Spleen (tissue), 11 donors: ENCODE measurements around the gene MAZ. TPM values are rescaled to one million over a fixed set of nuclear protein-coding genes. Genes with fewer than 3 reads are reported as not detected.

Experiments used
- DNase-seq: peaks from one replicate; pipeline ENCODE4 v3.0.0-alpha.2; 2020
- H3K27ac ChIP-seq, 8 donors: fragments of 200-600 bp; sonication (generic) in 7 of 8; 1 replicate in 4 of 8; 2 replicates in 4 of 8; pipeline versions ENCODE4 v1.5.0 to v1.8.0; 2016 to 2021; ENCODE audit warnings: inconsistent platforms in 4 of 8, mild to moderate bottlenecking in 4 of 8, moderate library complexity in 1 of 8
- H3K27me3 ChIP-seq, 7 donors: fragments of 200-600 bp; sonication (generic) in 6 of 7; replicated peaks in 1 of 7; 1 replicate in 4 of 7; 2 replicates in 3 of 7; pipeline versions ENCODE4 v1.5.0 to v1.8.0; 2016 to 2021; ENCODE audit warnings: inconsistent platforms in 3 of 7, mild to moderate bottlenecking in 1 of 7
- H3K36me3 ChIP-seq, 6 donors: fragments of 200-600 bp; sonication (generic) in 5 of 6; 1 replicate in 4 of 6; 2 replicates in 2 of 6; pipeline versions ENCODE4 v1.5.0 to v1.8.0; 2016 to 2021; ENCODE audit warnings: inconsistent platforms in 2 of 6
- H3K4me1 ChIP-seq, 6 donors: fragments of 200-600 bp; sonication (generic) in 5 of 6; 1 replicate in 3 of 6; 2 replicates in 3 of 6; pipeline versions ENCODE4 v1.5.0 to v1.8.0; 2016 to 2021; ENCODE audit warnings: inconsistent platforms in 3 of 6
- H3K4me3 ChIP-seq, 8 donors: fragments of 200-600 bp; sonication (generic) in 7 of 8; 1 replicate in 4 of 8; 2 replicates in 4 of 8; pipeline versions ENCODE4 v1.5.0 to v1.8.0; 2016 to 2021; ENCODE audit warnings: inconsistent platforms in 4 of 8, mild to moderate bottlenecking in 4 of 8, moderate library complexity in 2 of 8
- H3K9me3 ChIP-seq, 8 donors: fragments of 200-600 bp; sonication (generic) in 7 of 8; 1 replicate in 4 of 8; 2 replicates in 4 of 8; pipeline versions ENCODE4 v1.5.0 to v1.8.0; 2016 to 2021; ENCODE audit warnings: inconsistent platforms in 4 of 8
- CTCF ChIP-seq, 11 experiments: fragments of 200-600 bp in 7 of 11; fragments of 450-650 bp in 4 of 11; sonication (generic) in 4 of 11; IDR thresholded peaks in 8 of 11; conservative IDR thresholded peaks in 3 of 11; 1 replicate in 7 of 11; 2 replicates in 4 of 11; pipeline versions ENCODE4 v1.4.0 to v1.8.0; 2016 to 2021; ENCODE audit warnings: antibody characterized with exemption in 11 of 11, inconsistent platforms in 4 of 11, mild to moderate bottlenecking in 1 of 11
- POLR2A ChIP-seq, 3 donors: fragments of 450-650 bp; IDR thresholded peaks; one replicate each; pipeline ENCODE4 v1.5.1; 2017; ENCODE audit warnings: antibody characterized with exemption in 3 of 3, mild to moderate bottlenecking in 1 of 3
- POLR2AphosphoS5 ChIP-seq, 3 donors: sonication (generic); formaldehyde crosslinking; IDR thresholded peaks; one replicate each; pipeline ENCODE4 v1.5.1; 2017; ENCODE audit warnings: antibody characterized with exemption in 3 of 3
- WGBS, 5 donors: extraction: QIAGEN DNeasy Blood & Tissue Kit in 3 of 5; methylation state at CpG; one replicate each; pipeline versions ENCODE4 v1.1.5 to v1.1.7; 2013 to 2018; 5-methylcytosine and 5-hydroxymethylcytosine counted together
- intact Hi-C: fragments of 100-400 bp; cut with DNase I; formaldehyde crosslinking; loops from one replicate; pipeline ENCODE4 v1.15.0; 2023; ENCODE audit warnings: low total_unique reads
- polyA plus RNA-seq, 3 donors: library from polyadenylated mRNA; stranded (reverse); fragments of 200-250 nt; gene quantifications; one replicate each; pipeline ENCODE4 v1.2.1, GENCODE V29; 2013
- total RNA-seq, 7 donors: library from RNA; depleted of rRNA in 3 of 7; stranded (reverse); fragments of >200 nt in 3 of 7; fragmentation: NEBNext Ultra II Directional in 4 of 7; extraction: Animal tissue kit (Norgen Biotek cat#: 25700) in 4 of 7; gene quantifications; one replicate each; pipeline versions ENCODE4 v1.1.0 to v1.2.1, GENCODE V29; 2016 to 2021
- donor health status: healthy with polysubstance abuse.
- donor health status: DM: no; HTN: no; CAD: no; lungs with moderate emphysema.
- donor health status: DM: no; HTN: no; CAD: no.
- donor health status: Bipolar disorder and iron deficiency.
- donor health status: healthy.
- donor health status: DM: no; HTN: no; CAD: no.
- donor health status: DM: yes; HTN: yes; CAD: no.

MAZ gene
- total and polyA plus RNA-seq, 10 donors: 82.7 to 157 (median 113) TPM

GRCh38 chr16:29824589-29825144, 18.3 kb downstream of the MAZ start:
- intact Hi-C loops: no loop called here
- no peaks in the 10 kb centered on the region for H3K9me3 ChIP-seq
- peaks cover 0 to 39% (median 2%) of the 10 kb centered on the region in 6 donors for H3K36me3 ChIP-seq
- DNase-seq: no peak
- no peaks in the 10 kb centered on the region for H3K27me3 ChIP-seq
- 56 to 76% (median 71%) methylated on average over 7 of the region's 7 CpGs for WGBS, 5 donors
- peak overlapping the region in 6 of 8 donors; percentile 55 to 68 (median 64) for H3K27ac ChIP-seq
- H3K4me3 ChIP-seq: no peak overlapping the region
- TF ChIP-seq CTCF (IDR thresholded peaks at IDR 0.05 in 8 of 11, conservative IDR thresholded peaks at IDR 0.05 in 3 of 11) (no peak), POLR2AphosphoS5 (IDR thresholded peaks at IDR 0.05) (no peak), POLR2A (IDR thresholded peaks at IDR 0.05) (no peak)
- H3K4me1 ChIP-seq: peaks cover 59 to 100% (median 77%) of the 10 kb centered on the region in 6 donors

GRCh38 chr16:29825145-29826044, 19.1 kb downstream of the MAZ start:
- 51 to 69% (median 57%) methylated on average over 9 to 10 of the region's 10 CpGs for WGBS, 5 donors
- Histone ChIP-seq H3K27ac (peak overlapping the region in 6 of 8 donors; percentile 55 to 68 (median 64)), H3K9me3 (no peaks in the 10 kb centered on the region), H3K4me3 (no peak overlapping the region), H3K4me1 (peaks cover 53 to 100% (median 73%) of the 10 kb centered on the region in 6 donors), H3K27me3 (no peaks in the 10 kb centered on the region), H3K36me3 (peaks cover 0 to 41% (median 0%) of the 10 kb centered on the region in 6 donors)
- no peak for DNase-seq
- peak in 2 of 3 donors; percentile 35 to 55 for TF ChIP-seq POLR2AphosphoS5 (IDR thresholded peaks at IDR 0.05)
- no peak for TF ChIP-seq CTCF (IDR thresholded peaks at IDR 0.05 in 8 of 11, conservative IDR thresholded peaks at IDR 0.05 in 3 of 11)
- intact Hi-C loops: no loop called here

- Histone ChIP-seq H3K4me3 (no peak overlapping the region), H3K27ac (peak overlapping the region in 5 of 8 donors; percentile 39 to 68 (median 64)), H3K27me3 (no peaks in the 10 kb centered on the region), H3K4me1 (peaks cover 50 to 99% (median 67%) of the 10 kb centered on the region in 6 donors), H3K36me3 (peaks cover 0 to 50% (median 9%) of the 10 kb centered on the region in 6 donors), H3K9me3 (no peaks in the 10 kb centered on the region)
- 71 to 90% (median 85%) methylated on average over 5 to 8 of the region's 8 CpGs for WGBS, 5 donors
- no peak for DNase-seq
- no peak for TF ChIP-seq POLR2AphosphoS5 (IDR thresholded peaks at IDR 0.05)
- intact Hi-C loops: no loop called here
These were observed 20.0 kb downstream of the MAZ start for GRCh38 chr16:29826342-29826695.

- Histone ChIP-seq H3K36me3 (peaks cover 0 to 84% (median 52%) of the 10 kb centered on the region in 6 donors), H3K27ac (no peak overlapping the region), H3K9me3 (no peaks in the 10 kb centered on the region), H3K4me1 (peaks cover 11 to 54% (median 24%) of the 10 kb centered on the region in 6 donors), H3K4me3 (no peak overlapping the region), H3K27me3 (no peaks in the 10 kb centered on the region)
- DNase-seq: no peak
- intact Hi-C loops: no loop called here
- TF ChIP-seq POLR2AphosphoS5 (IDR thresholded peaks at IDR 0.05) (peak in 2 of 3 donors; percentile 22 to 61), POLR2A (IDR thresholded peaks at IDR 0.05) (no peak), CTCF (IDR thresholded peaks at IDR 0.05 in 8 of 11, conservative IDR thresholded peaks at IDR 0.05 in 3 of 11) (no peak)
- WGBS, 5 donors: 90 to 98% (median 94%) methylated on average over 11 of the region's 11 CpGs
These were observed 24.4 kb downstream of the MAZ start for GRCh38 chr16:29830774-29831173.
